ENCODE data around the gene FAM135A.

FAM135A gene

GRCh38 chr6:70371454-70372105 lies 41.7 kb upstream of the FAM135A start (continued):
- TF ChIP-seq BCL6B (tag by site-specific recombination; IDR thresholded peaks at IDR 0.05) = no peak
- no peak for TF ChIP-seq ZNF274 (IDR thresholded peaks at IDR 0.05; ENCODE audit: low read length)
- no peak for TF ChIP-seq ZNF274 (tag by site-specific recombination; IDR thresholded peaks at IDR 0.05; ENCODE audit: borderline replicate concordance)
- TF ChIP-seq GLI2 (tag by site-specific recombination; IDR thresholded peaks at IDR 0.05; ENCODE audit: borderline replicate concordance, low read depth) = peak; percentile 59; the same call in 1 of the 2 replicates
- TF ChIP-seq ZNF391 (tag by site-specific recombination; IDR thresholded peaks at IDR 0.05; ENCODE audit: borderline replicate concordance, low read depth) = 0 out of 2 replicates have a peak, but pooled peaks have one; percentile 20
- TF ChIP-seq ZBTB11 (tag by site-specific recombination; conservative IDR thresholded peaks at IDR 0.05; ENCODE audit: low read depth) = no peak
- TF ChIP-seq ZNF585B (tag by site-specific recombination; IDR thresholded peaks at IDR 0.05) = no peak
- TF ChIP-seq ZNF341 (tag by site-specific recombination; IDR thresholded peaks at IDR 0.05; ENCODE audit: low read depth) = no peak
- no peak for TF ChIP-seq ZNF610 (tag by site-specific recombination; IDR thresholded peaks at IDR 0.05; ENCODE audit: borderline replicate concordance)
- TF ChIP-seq ZFP3 (tag by site-specific recombination; IDR thresholded peaks at IDR 0.05; ENCODE audit: low read depth) = no peak
- TF ChIP-seq MEIS1 (CRISPR knock-in tag; IDR thresholded peaks at IDR 0.05; ENCODE audit: borderline replicate concordance) = no peak
- no peak for TF ChIP-seq ZNF747 (tag by site-specific recombination; IDR thresholded peaks at IDR 0.05)
- no peak for TF ChIP-seq ZNF239 (tag by site-specific recombination; IDR thresholded peaks at IDR 0.05)
- TF ChIP-seq ZBTB17 (tag by site-specific recombination; IDR thresholded peaks at IDR 0.05) = peak; percentile 87
- peak; percentile 82 for TF ChIP-seq KLF8 (tag by site-specific recombination; IDR thresholded peaks at IDR 0.05)
- no peak for TF ChIP-seq KLF7 (tag by site-specific recombination; IDR thresholded peaks at IDR 0.05; ENCODE audit: borderline replicate concordance)

- TF ChIP-seq ZNF398 (tag by site-specific recombination; IDR thresholded peaks at IDR 0.05) (no peak), KLF17 (tag by site-specific recombination; IDR thresholded peaks at IDR 0.05) (no peak), BCL6B (tag by site-specific recombination; IDR thresholded peaks at IDR 0.05) (0 out of 2 replicates have a peak, but pooled peaks have one; percentile 13), ZNF580 (tag by site-specific recombination; IDR thresholded peaks at IDR 0.05) (no peak), EGR2 (tag by site-specific recombination; IDR thresholded peaks at IDR 0.05; ENCODE audit: low read depth) (no peak)
- Histone ChIP-seq H3K4me1 (ENCODE audit: control insufficient read depth, insufficient read depth, low read length) (no peaks in the 10 kb centered on the region), H3K9me3 (ENCODE audit: control insufficient read depth, insufficient read depth, low read depth, low read length) (no peaks in the 10 kb centered on the region), H3K27ac (ENCODE audit: extremely low read depth, low read depth, low read length) (no peak overlapping the region), H3K36me3 (ENCODE audit: control insufficient read depth in 2 of 2, insufficient read depth in 1 of 2, low read length in 2 of 2) (no peaks in the 10 kb centered on the region), H3K4me3 (ENCODE audit: low read depth, low read length) (no peak overlapping the region)
- CTCF ChIA-PET = interaction anchor here (0.5 to 1.6 kb wide), 12 partner anchors 8 to 639 kb away, joined by 3 to 9 read pairs (median 4); no protein-coding TSS in a partner anchor
- POLR2A ChIA-PET = no interaction called here
Measured at GRCh38 chr6:70375166-70375565, 38.1 kb upstream of the FAM135A start.

Data from HEK293 (cell line).